RWPE2 (cell line): Measurements from ENCODE around the gene ERMARD.
A peak's percentile ranks its signal among the peaks of the same experiment; 100 is the strongest.

Experiments
- ATAC-seq: fragments of 200-7000 bp; cut with Tn5 transposase; 3 replicates; pipeline ENCODE4 v1.9.1; 2021; ENCODE audit warnings: low read depth
- DNase-seq: peaks from one replicate; pipeline ENCODE4 v3.0.0-alpha.2; 2020; ENCODE audit warnings: low spot score
- H3K27ac ChIP-seq: fragments of 450-650 bp; 2 replicates; pipeline ENCODE4 v1.5.1; 2017; ENCODE audit warnings: mild to moderate bottlenecking; ENCODE audit not compliant: poor library complexity, severe bottlenecking
- H3K27me3 ChIP-seq: fragments of 250-450 bp; sonication (Bioruptor Pico); 2 replicates; pipeline ENCODE4 v1.5.1; 2021; ENCODE audit warnings: mild to moderate bottlenecking, moderate library complexity; ENCODE audit not compliant: insufficient read depth, poor library complexity, severe bottlenecking
- H3K36me3 ChIP-seq: fragments of 250-450 bp; sonication (Bioruptor Pico); 2 replicates; pipeline ENCODE4 v1.5.1; 2020; ENCODE audit warnings: low read depth, mild to moderate bottlenecking, moderate library complexity
- H3K4me1 ChIP-seq: fragments of 250-450 bp; sonication (Bioruptor Pico); 2 replicates; pipeline ENCODE4 v1.5.1; 2021; ENCODE audit warnings: mild to moderate bottlenecking, moderate library complexity; ENCODE audit not compliant: insufficient read depth, poor library complexity, severe bottlenecking
- H3K4me3 ChIP-seq: fragments of 250-450 bp; sonication (Bioruptor Pico); 2 replicates; pipeline ENCODE4 v1.5.1; 2021; ENCODE audit warnings: mild to moderate bottlenecking, moderate library complexity; ENCODE audit not compliant: severe bottlenecking
- H3K9me3 ChIP-seq: fragments of 250-450 bp; sonication (Bioruptor Pico); 2 replicates; pipeline ENCODE4 v1.5.1; 2021; ENCODE audit warnings: mild to moderate bottlenecking, moderate library complexity; ENCODE audit not compliant: severe bottlenecking
- CTCF ChIP-seq: fragments of 450-650 bp; IDR thresholded peaks from one replicate; pipeline ENCODE4 v1.5.1; 2017; ENCODE audit warnings: mild to moderate bottlenecking, moderate library complexity; ENCODE audit not compliant: poor library complexity, severe bottlenecking

Gene ERMARD

DNA sequence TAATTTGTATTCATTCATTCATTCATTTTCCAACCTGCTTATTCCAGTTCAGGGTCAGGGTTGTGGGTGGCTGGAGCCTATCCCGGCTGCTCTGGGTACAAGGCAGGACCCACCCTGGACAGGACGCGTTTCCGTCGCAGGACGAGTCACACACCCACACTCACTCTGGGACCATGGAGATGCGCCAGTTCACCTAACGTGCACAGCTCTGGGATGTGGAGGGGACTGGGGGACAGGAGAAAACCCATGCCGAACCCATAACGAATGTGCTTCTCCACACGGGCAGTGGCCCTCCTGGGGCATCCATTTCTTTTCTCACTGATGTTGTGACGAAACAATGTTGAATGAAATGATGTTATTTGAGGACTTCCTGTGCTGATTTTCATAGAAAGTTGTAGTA lies 26.5 kb downstream of the ERMARD start:
- H3K27ac ChIP-seq, result no peak overlapping the region
- H3K27me3 ChIP-seq, result no peaks in the 10 kb centered on the region
- H3K9me3 ChIP-seq, result no peaks in the 10 kb centered on the region
- no peak for TF ChIP-seq CTCF
- no peak for ATAC-seq
- no peak overlapping the region for H3K4me3 ChIP-seq
- DNase-seq, result no peak
- peaks cover 24% of the 10 kb centered on the region for H3K4me1 ChIP-seq
- peaks cover 40% of the 10 kb centered on the region for H3K36me3 ChIP-seq

DNA sequence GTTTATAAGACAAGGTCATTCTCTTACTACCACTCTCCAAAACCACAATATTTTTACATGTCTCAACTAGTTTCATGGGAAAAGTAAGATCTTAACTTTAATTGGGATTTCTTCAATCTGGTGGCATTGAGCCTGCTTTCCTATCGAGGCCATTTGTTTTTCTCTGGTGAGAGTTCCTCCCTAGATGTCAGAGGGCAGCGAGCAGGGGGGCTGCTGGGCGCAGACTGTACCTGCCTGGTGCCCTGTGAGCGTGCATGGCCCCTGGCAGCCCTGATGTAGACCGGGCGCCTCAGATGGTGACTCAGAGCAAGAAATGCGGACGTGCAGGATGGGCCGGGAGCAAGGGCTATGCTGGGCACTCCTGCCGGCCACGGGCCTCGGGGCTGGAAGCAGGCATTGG lies 27.2 kb downstream of the ERMARD start:
- DNase-seq (no peak), ATAC-seq (peak; percentile 91)
- Histone ChIP-seq H3K9me3 (no peaks in the 10 kb centered on the region), H3K27ac (peak overlapping the region; percentile 15), H3K27me3 (no peaks in the 10 kb centered on the region), H3K4me3 (no peak overlapping the region), H3K4me1 (peaks cover 24% of the 10 kb centered on the region), H3K36me3 (peaks cover 37% of the 10 kb centered on the region)
- no peak for TF ChIP-seq CTCF

GRCh38 chr6:169779092-169779815 lies 27.8 kb downstream of the ERMARD start:
- H3K4me1 ChIP-seq, result peaks cover 24% of the 10 kb centered on the region
- no peak for ATAC-seq

DNA sequence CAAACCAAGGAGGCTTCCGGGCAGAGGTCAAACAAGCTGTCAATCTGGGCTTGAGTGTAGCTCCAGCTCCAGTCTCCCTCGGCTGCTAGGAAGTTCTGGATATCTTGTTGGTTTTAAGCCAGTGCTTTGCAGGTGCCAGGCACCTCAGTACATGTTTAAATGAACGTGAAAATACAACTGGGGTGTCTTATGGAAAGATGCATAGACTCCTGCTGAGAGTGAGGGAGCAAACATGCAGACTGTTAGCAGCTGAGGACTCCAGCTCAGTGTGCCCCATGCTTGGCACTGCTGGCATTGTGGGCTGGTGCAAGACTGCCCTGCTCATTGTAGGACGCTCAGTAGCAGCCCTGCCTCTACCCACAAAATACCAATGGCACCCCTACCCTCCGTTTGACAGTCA lies 28.5 kb downstream of the ERMARD start:
- Histone ChIP-seq H3K27me3 (no peaks in the 10 kb centered on the region), H3K4me1 (peaks cover 24% of the 10 kb centered on the region), H3K36me3 (peaks cover 37% of the 10 kb centered on the region), H3K27ac (no peak overlapping the region), H3K4me3 (no peak overlapping the region), H3K9me3 (no peaks in the 10 kb centered on the region)
- TF ChIP-seq CTCF, result no peak
- DNase-seq, result no peak
- no peak for ATAC-seq

More at GRCh38 chr6:169779092-169779815, 27.8 kb downstream of the ERMARD start:
- TF ChIP-seq CTCF, result no peak
- Histone ChIP-seq H3K27me3 (no peaks in the 10 kb centered on the region), H3K36me3 (peaks cover 37% of the 10 kb centered on the region), H3K9me3 (no peaks in the 10 kb centered on the region), H3K4me3 (no peak overlapping the region), H3K27ac (peak overlapping the region; percentile 15)
- DNase-seq, result no peak

DNA sequence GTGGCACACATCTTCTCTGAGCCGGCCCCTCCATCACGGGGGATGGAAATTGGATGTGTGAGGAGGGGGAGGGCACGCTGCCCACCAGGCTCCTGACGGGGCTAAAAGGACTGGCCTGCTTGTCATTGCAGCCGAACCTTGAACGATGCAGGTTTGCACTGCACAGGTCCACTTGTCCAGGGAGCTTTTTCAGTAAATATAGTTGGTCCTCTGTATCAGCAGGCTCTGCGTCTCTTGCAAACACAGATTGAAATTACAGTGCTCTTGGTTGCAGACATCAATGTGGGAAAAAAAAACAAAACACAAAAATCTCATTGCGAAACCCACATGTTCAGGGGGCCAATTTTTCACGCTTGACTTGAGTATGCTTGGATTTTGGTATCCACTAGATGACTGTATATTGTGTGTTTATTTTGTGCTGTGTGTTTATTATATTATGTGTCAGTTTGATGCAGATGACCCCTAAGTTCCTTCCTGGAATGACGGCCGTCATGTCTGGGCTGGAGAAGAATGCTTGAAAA lies 29.2 kb downstream of the ERMARD start:
- ATAC-seq (peak; percentile 59), DNase-seq (no peak)
- TF ChIP-seq CTCF, result no peak
- Histone ChIP-seq H3K27ac (no peak overlapping the region), H3K27me3 (no peaks in the 10 kb centered on the region), H3K4me3 (no peak overlapping the region), H3K9me3 (no peaks in the 10 kb centered on the region), H3K4me1 (peaks cover 24% of the 10 kb centered on the region), H3K36me3 (peaks cover 36% of the 10 kb centered on the region)
